ENCODE measurements around the gene SHISA6.

Gene SHISA6

DNA sequence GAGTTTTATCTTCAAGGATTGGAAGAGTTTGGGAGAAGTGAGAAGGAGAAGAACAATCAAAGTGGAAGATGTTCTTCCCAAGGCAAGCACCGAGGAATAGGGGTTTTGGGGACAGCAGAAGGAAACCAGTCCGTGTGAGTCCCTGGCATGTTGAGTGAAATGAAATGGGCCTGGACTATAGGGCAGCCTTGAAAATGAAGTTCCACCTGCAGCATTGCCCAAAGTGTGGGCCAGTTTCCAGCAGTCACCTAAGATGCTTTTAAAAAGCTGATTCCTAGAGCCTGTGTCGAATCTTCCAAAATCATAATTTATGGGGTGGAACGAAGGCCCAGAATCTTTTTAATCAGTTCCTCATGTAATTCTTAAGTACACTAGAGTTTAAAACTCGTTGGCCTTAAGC lies 297.4 kb downstream of the SHISA6 start:
- no peak for DNase-seq (ENCODE audit: low read depth in 2 of 2)

GRCh38 chr17:11539637-11540036 lies 298.6 kb downstream of the SHISA6 start:
- no peak for DNase-seq (ENCODE audit: low read depth in 2 of 2)

DNA sequence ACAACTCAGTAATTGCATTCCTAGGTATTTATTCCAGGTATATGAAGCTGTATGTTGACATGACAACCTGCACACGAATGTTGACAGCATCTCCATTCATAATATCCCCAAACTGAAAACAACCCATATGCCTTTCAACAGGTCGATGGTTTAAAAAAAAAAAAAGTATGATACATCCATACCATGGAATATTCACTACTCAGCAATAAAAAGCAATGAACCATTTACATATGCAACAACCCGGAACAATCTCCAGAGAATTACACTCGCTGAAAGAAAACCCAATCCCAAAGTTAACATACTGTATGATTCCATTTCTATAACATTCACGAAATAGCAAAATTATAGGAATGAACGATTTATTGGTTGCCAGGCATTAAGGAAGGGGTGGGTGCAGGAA lies 304.0 kb downstream of the SHISA6 start:
- DNase-seq (ENCODE audit: low read depth in 2 of 2), result no peak

DNA sequence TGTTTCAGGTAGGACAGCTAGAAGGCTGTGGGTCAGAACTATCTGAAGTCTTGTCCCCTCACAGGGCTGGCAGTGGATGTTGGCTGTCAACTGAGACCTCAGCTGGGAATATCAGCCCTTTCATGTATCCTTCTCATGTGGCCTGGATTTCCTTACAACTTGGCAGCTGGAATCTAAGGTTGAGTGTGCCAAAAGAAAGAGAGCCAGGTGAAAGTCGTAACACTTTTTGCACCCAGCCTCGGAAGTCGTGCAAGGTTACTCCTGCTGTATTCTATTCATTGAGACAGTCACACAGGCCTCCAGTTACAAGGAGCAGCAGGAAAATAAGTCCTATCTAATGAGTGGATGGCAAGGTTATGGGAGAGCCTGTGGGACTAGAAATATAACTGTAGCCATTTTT lies 304.7 kb downstream of the SHISA6 start:
- DNase-seq (ENCODE audit: low read depth in 2 of 2), result no peak

DNA sequence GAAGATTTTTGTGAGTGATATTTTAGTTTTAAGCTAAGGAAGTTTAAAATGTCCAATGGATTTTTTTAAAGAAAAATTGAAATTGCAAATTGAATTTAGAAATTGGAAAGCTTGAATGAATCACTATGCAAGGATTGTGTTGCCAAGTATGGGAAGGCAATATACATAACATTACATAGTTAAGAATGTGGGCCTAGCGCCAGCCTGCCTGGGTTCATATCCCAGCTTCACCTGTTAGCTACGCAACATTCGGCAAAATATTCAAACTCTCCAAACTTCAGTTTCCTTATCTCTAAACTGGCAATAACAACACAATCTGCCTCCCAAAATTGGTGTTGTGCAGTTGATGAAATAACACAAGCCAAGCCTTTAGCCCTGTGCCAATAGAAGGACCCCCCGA lies 306.8 kb downstream of the SHISA6 start:
- DNase-seq (ENCODE audit: low read depth in 2 of 2), result no peak

DNA sequence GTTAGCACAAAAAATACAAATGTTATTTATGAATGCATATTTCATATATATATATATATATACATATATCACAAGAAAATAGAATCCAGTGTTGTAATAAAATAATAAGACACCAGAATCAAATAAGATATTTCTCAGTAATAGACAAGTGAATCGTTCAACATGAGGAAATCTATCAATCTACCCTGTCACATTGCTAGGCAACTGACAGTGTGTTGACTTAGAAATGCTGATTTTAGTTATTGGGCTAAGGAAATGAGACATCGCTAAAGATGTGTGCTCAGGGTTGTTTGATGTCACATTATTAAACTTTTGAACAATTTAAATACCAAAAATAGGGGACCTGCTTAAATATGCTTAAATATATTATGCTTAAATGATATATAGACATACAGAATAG lies 307.4 kb downstream of the SHISA6 start:
- no peak for DNase-seq (ENCODE audit: low read depth in 2 of 2)

- no peak for DNase-seq (ENCODE audit: low read depth in 2 of 2)
Observed at GRCh38 chr17:11550431-11550830, 309.4 kb downstream of the SHISA6 start.

- no peak for DNase-seq (ENCODE audit: low read depth in 2 of 2)
Observed at GRCh38 chr17:11551442-11551841, 310.4 kb downstream of the SHISA6 start.

GRCh38 chr17:11553135-11553534 lies 312.1 kb downstream of the SHISA6 start:
- DNase-seq (ENCODE audit: low read depth in 2 of 2), result no peak

DNA sequence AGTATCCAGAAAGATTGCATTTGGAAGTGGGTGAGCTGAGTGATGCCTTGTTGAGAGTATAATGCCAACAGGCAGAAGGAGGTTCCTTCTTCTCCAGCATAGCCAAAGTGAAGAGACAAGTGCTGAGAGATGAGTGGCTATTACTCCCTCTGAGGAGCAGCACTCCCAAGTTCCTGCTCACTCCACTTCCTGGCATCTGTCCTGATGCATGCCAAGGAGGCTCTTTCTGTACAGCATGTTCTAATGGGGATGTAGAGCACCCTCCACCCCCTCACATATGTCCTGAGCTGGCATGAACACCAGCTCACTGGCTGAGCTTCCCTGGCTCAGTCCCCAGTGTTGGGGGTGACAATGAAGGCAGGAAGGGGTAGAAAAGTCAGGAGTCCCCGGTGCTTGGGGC lies 313.0 kb downstream of the SHISA6 start:
- DNase-seq (ENCODE audit: low read depth in 2 of 2), result no peak

- no peak for DNase-seq (ENCODE audit: low read depth in 2 of 2)
Observed at GRCh38 chr17:11554542-11554941, 313.5 kb downstream of the SHISA6 start.

GRCh38 chr17:11555530-11555929 lies 314.5 kb downstream of the SHISA6 start:
- DNase-seq (ENCODE audit: low read depth in 2 of 2), result no peak

- DNase-seq (ENCODE audit: low read depth in 2 of 2), result no peak
Observed at GRCh38 chr17:11557727-11558452, 316.9 kb downstream of the SHISA6 start.

- DNase-seq (ENCODE audit: low read depth in 2 of 2), result no peak
Observed at GRCh38 chr17:11558681-11559234, 317.7 kb downstream of the SHISA6 start.

DNA sequence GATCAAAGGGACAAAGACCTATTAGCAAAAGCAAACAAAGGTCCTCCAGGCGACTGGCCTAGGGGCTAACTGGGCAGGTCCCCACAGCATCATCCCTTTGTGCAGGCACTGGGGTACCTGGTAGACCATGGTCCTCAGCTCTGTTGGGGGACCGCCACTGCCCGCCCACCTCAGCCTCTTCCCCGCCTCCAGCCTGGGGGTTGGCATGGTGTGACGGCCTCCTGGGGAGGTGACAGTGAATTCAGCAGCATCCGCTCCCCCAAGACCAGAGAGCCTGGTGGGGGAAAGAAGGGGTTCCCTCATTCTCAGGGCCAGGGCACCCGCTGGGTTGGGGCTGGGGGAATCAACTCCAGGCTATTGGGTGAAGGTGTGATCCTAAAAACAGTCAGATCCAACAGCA lies 318.6 kb downstream of the SHISA6 start:
- no peak for DNase-seq (ENCODE audit: low read depth in 2 of 2)

DNA sequence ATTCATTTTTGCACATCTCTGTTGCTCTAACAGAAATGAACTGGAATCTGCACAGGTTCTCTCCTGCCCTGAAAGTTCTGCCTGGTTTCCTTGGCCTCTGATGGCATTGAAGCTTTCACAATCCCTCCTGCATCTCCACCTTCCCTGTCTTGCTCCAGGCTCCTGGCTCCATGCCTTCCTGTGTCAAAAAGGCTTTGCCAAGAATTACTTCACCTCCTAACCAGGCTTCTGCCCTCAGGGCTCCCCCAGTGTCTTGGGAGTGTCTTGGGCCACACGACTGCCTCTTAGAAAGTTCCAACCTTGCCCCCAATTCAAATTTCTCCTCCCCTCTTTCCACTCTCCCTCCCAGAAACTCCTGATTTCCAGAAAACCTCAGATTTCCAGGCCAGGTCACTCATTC lies 320.3 kb downstream of the SHISA6 start:
- no peak for DNase-seq (ENCODE audit: low read depth in 2 of 2)

GRCh38 chr17:11561702-11562101 lies 320.7 kb downstream of the SHISA6 start:
- DNase-seq (ENCODE audit: low read depth in 2 of 2), result no peak

GRCh38 chr17:11564589-11565380 lies 323.8 kb downstream of the SHISA6 start:
- DNase-seq (ENCODE audit: low read depth in 2 of 2), result no peak

GRCh38 chr17:11565591-11565990 lies 324.6 kb downstream of the SHISA6 start:
- DNase-seq (ENCODE audit: low read depth in 2 of 2), result no peak

DNA sequence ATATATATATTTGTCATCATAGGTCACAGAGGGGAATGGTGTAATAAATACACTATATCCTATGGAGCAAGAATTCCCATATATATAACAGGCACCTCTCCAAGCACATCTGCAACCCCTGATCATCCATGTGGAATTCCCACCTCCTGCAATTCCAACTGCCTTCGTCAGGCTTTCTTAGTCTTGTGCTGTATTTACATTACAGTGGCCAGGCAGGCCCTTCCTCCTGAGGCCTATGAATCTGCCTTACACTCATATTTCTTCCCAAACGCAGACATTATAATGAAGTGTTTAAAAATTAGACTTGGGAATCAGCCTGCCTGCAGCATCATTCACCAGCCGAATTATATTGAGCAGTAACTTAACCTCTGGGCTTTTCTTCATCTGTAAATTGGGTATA lies 338.0 kb downstream of the SHISA6 start:
- DNase-seq (ENCODE audit: low read depth in 2 of 2), result no peak

GRCh38 chr17:11580677-11581076 lies 339.7 kb downstream of the SHISA6 start:
- DNase-seq (ENCODE audit: low read depth in 2 of 2), result no peak

- DNase-seq (ENCODE audit: low read depth in 2 of 2), result no peak
Observed at GRCh38 chr17:11582217-11582616, 341.2 kb downstream of the SHISA6 start.

Data from activated CD8-positive, alpha-beta memory T cell treated with anti-CD3 and anti-CD28 coated beads for 4 hours (primary cell).